Rectal smooth muscle tissue (tissue), 1 donor: ENCODE measurements around the gene ACTRT2.

ENCODE experiments used
- H3K27ac ChIP-seq: one replicate; pipeline ENCODE4 v1.7.0; 2013; ENCODE audit warnings: low read depth, low read length, inconsistent platforms
- H3K27me3 ChIP-seq: one replicate; pipeline ENCODE4 v1.7.0; 2013; ENCODE audit warnings: low read length; ENCODE audit not compliant: control insufficient read depth, insufficient read depth
- H3K36me3 ChIP-seq: one replicate; pipeline ENCODE4 v1.7.0; 2013; ENCODE audit warnings: low read length; ENCODE audit not compliant: control insufficient read depth, insufficient read depth
- H3K4me1 ChIP-seq: one replicate; pipeline ENCODE4 v1.7.0; 2013; ENCODE audit warnings: low read length; ENCODE audit not compliant: control insufficient read depth, insufficient read depth
- H3K4me3 ChIP-seq: one replicate; pipeline ENCODE4 v1.7.0; 2013; ENCODE audit warnings: low read length
- H3K9ac ChIP-seq: one replicate; pipeline ENCODE4 v1.7.0; 2013; ENCODE audit warnings: low read length

The ACTRT2 gene

GRCh38 chr1:2979191-2980072 is 41.8 kb upstream of the ACTRT2 start:
- Histone ChIP-seq H3K9ac (no peak overlapping the region), H3K4me1 (no peaks in the 10 kb centered on the region), H3K27me3 (no peaks in the 10 kb centered on the region), H3K4me3 (no peak overlapping the region), H3K36me3 (no peaks in the 10 kb centered on the region), H3K27ac (no peak overlapping the region)

- Histone ChIP-seq H3K4me3 (no peak overlapping the region), H3K27me3 (no peaks in the 10 kb centered on the region)
These were observed 41.0 kb upstream of the ACTRT2 start for GRCh38 chr1:2980073-2980791.

DNA sequence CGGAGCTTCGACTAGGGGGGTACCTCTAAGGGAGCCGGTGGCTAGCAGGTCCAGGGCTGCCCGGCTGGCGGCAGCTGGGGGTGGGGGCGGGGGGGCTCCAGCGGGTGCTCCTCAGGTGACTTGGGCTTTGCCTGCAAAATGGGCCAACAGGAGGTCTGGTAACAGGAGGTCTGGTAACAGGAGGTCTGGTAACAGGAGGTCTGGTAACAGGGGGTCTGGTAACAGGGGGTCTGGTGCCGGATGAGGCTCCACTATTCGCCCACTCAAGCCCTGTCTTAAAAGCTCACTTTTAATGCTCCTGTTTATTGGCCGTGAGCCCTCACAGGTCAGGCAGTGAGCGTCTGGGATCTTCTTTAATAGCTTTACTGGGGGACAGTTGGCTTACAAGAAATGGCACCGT is 40.4 kb upstream of the ACTRT2 start:
- Histone ChIP-seq H3K9ac (no peak overlapping the region), H3K4me3 (no peak overlapping the region), H3K4me1 (no peaks in the 10 kb centered on the region), H3K36me3 (no peaks in the 10 kb centered on the region), H3K27ac (no peak overlapping the region), H3K27me3 (no peaks in the 10 kb centered on the region)

More at GRCh38 chr1:2980073-2980791, 41.0 kb upstream of the ACTRT2 start:
- no peak overlapping the region for H3K27ac ChIP-seq
- H3K4me1 ChIP-seq = no peaks in the 10 kb centered on the region
- no peaks in the 10 kb centered on the region for H3K36me3 ChIP-seq
- no peak overlapping the region for H3K9ac ChIP-seq

DNA sequence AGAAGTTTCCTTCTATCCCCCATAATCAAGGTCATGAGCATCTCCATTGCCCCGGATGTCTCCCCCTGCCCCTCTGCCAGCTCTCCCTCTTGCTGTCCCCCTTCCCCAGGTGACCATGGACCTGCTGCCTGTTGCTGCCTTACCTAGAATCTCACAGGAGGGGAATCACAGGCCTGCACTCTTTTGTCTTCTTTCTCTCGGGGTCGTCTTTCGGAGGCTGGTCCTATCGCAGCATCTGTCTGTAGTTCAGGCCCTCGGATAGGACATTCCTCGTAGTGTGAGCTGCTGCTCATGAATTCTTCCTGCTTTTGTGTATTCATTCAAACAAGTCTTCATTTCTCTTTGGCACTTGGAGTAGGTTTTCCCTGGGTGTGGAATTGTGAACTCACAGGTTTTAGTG is 39.9 kb upstream of the ACTRT2 start:
- Histone ChIP-seq H3K4me3 (no peak overlapping the region), H3K9ac (no peak overlapping the region), H3K4me1 (no peaks in the 10 kb centered on the region), H3K27me3 (no peaks in the 10 kb centered on the region), H3K36me3 (no peaks in the 10 kb centered on the region), H3K27ac (no peak overlapping the region)

DNA sequence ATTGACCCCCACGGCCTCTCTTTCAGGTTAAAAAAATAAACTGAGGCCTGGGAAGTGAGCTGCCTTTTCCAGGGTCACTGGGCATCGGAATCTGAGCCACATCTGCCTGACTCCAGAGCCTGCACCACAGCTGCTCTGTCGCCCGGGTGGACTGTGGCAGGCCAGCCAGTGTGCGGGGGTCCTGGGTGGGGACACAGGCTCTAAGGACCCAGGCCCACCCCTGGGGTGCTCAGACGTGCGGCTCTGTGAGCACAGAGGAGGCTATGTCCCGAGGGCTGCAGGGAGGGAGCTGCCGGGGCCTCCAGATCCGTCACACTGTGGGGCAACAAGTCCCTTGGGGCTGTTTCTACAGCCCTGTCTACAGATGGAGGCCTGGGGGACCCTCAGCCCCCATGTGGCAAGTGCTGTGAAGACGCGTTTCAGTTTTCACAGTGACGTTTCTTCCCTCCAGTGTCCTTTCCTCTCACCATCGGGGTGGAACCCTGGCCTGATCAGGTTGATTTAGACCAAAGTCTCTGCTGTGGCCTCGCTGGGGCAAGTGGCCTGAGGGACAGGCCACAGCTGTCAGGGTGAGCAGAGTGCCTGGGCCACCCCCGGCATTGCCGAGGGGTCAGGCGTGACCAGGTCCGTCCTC is 39.2 kb upstream of the ACTRT2 start:
- H3K9ac ChIP-seq = no peak overlapping the region
- no peaks in the 10 kb centered on the region for H3K27me3 ChIP-seq
- no peak overlapping the region for H3K27ac ChIP-seq
- H3K36me3 ChIP-seq = no peaks in the 10 kb centered on the region
- H3K4me3 ChIP-seq = no peak overlapping the region
- no peaks in the 10 kb centered on the region for H3K4me1 ChIP-seq

- Histone ChIP-seq H3K27ac (no peak overlapping the region), H3K9ac (no peak overlapping the region), H3K4me1 (no peaks in the 10 kb centered on the region), H3K27me3 (no peaks in the 10 kb centered on the region), H3K36me3 (no peaks in the 10 kb centered on the region), H3K4me3 (no peak overlapping the region)
These were observed 38.5 kb upstream of the ACTRT2 start for GRCh38 chr1:2982615-2983318.

- Histone ChIP-seq H3K36me3 (no peaks in the 10 kb centered on the region), H3K4me1 (no peaks in the 10 kb centered on the region), H3K4me3 (no peak overlapping the region), H3K27ac (no peak overlapping the region), H3K27me3 (no peaks in the 10 kb centered on the region), H3K9ac (no peak overlapping the region)
These were observed 38.0 kb upstream of the ACTRT2 start for GRCh38 chr1:2983319-2983705.

DNA sequence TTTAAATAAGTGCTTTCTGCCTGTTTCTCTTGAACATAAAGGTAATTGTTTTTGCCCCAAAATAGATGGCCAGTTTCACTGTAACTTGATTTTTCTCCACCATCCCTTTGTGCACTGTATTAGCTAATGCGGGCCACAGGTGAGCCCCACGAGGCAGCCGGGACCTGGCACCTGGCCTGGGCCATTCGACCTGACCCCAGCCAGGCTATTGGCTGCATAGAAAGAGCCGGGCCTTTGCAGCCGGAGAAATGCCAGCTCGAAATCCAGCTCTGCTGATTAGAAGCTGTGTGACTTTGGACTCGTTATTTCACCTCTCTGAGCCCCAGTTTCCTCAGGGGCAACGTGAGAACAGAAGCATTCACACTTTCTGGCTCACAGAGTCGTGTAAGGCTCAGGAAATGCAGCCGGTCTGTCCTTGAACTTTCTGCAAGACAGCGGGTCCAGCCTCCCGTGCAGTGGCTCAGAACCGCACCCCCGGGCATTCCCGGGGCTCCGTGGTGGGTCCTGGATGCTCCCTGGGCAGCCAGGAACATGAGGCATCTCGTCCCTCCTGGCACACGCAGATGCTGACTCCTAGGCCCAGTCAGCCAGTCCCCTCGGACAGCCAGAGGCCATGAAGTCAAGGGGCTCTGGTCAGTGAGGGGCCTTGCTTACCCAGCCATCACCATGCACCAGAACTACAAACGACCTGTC is 37.4 kb upstream of the ACTRT2 start:
- H3K36me3 ChIP-seq = no peaks in the 10 kb centered on the region
- H3K9ac ChIP-seq = no peak overlapping the region
- no peaks in the 10 kb centered on the region for H3K27me3 ChIP-seq
- no peaks in the 10 kb centered on the region for H3K4me1 ChIP-seq
- no peak overlapping the region for H3K4me3 ChIP-seq
- H3K27ac ChIP-seq = no peak overlapping the region

DNA sequence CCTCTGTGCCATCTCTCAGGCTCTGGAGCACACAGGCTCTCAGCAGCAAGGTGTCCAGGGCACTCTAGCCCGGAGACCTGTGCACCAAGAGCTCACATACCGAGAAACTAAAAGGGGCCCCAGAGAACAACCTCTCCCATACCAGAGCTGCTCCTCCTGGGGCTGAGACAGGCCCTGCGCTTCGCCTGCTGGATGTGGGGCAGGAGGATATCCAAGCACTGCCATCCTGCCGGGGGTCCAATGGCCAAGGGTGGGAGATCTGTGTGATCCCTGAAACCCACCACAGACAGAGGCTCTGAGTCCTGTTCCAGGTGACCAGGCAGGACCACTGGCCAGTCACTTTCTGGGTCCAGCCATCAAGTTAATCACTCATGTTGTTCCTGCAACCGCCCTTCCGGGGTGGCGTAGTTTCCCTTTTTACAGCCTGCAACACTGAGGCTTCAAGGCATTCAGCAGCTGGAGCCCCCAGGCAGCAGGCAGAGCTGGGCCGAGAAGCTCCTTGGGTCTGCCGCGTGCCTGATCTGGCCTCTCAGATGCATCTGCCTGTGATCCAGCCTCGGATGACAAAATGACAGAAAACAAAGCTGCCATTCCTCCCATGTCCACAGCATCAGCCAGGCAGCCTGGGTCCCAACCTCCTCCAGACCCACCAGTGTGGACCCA is 36.7 kb upstream of the ACTRT2 start:
- H3K27ac ChIP-seq = no peak overlapping the region
- no peak overlapping the region for H3K4me3 ChIP-seq
- H3K36me3 ChIP-seq = no peaks in the 10 kb centered on the region
- no peak overlapping the region for H3K9ac ChIP-seq
- H3K4me1 ChIP-seq = no peaks in the 10 kb centered on the region
- peaks cover 2% of the 10 kb centered on the region for H3K27me3 ChIP-seq

GRCh38 chr1:2985067-2985561 is 36.2 kb upstream of the ACTRT2 start:
- Histone ChIP-seq H3K4me1 (no peaks in the 10 kb centered on the region), H3K27me3 (peaks cover 3% of the 10 kb centered on the region), H3K9ac (no peak overlapping the region), H3K36me3 (no peaks in the 10 kb centered on the region), H3K4me3 (no peak overlapping the region), H3K27ac (no peak overlapping the region)
